ENCODE results near the gene QRSL1. TPM values are rescaled to one million over a fixed set of nuclear protein-coding genes. Genes with fewer than 3 reads are reported as not detected.

The QRSL1 gene
- total RNA-seq, 2 experiments from 2014 or later, result 19.6 to 21.6 TPM

- CTCF ChIA-PET, result interaction anchor here (0.6 to 1.0 kb wide), 3 partner anchors 248 to 984 kb away, joined by 3 to 4 read pairs (median 3); no protein-coding TSS in a partner anchor
- no peak for DNase-seq
- Mint-ChIP-seq H3K4me3 (no peak overlapping the region), H3K9me3 (no peaks in the 10 kb centered on the region), H3K27ac (no peak overlapping the region), H3K4me1 (ENCODE audit: low read depth) (peaks cover 9% of the 10 kb centered on the region), H3K36me3 (ENCODE audit: low read depth) (peaks cover 6% of the 10 kb centered on the region), H3K27me3 (ENCODE audit: low read depth) (no peaks in the 10 kb centered on the region)
- intact Hi-C loops (cut with micrococcal nuclease), result no loop called here
These were observed 16.5 kb upstream of the QRSL1 start for GRCh38 chr6:106612671-106613416.

- peaks cover 9% of the 10 kb centered on the region for H3K4me1 Mint-ChIP-seq (ENCODE audit: low read depth)
- intact Hi-C loops (cut with micrococcal nuclease), result no loop called here
- CTCF ChIA-PET, result interaction anchor here (1.0 kb wide), 1 partner anchor 366 kb away, joined by 4 read pairs; no protein-coding TSS in a partner anchor
- H3K9me3 Mint-ChIP-seq, result no peaks in the 10 kb centered on the region
- H3K36me3 Mint-ChIP-seq (ENCODE audit: low read depth), result peaks cover 6% of the 10 kb centered on the region
- no peak for DNase-seq
- H3K4me3 Mint-ChIP-seq, result no peak overlapping the region
- H3K27ac Mint-ChIP-seq, result no peak overlapping the region
- H3K27me3 Mint-ChIP-seq (ENCODE audit: low read depth), result no peaks in the 10 kb centered on the region
These were observed 15.8 kb upstream of the QRSL1 start for GRCh38 chr6:106613590-106613989.

DNA sequence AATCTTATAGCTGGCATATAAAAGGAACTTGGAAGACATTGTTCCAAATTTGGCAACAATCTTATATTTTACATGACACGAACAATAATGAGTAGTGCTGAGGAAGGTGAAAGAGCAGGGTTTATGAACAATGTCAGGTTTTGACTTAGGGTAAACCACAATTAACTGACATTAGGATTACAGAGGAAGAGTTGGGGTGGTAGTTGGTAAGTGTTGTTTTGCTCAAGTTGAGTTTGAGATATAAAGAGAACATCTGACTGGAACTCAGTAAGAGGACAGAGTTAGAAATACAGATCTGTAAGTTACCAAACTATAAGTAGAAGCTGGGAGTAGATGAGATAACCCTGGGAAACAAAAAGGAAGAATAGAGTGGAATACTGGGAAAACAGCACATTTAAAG lies 15.2 kb upstream of the QRSL1 start:
- no peak overlapping the region for H3K27ac Mint-ChIP-seq
- CTCF ChIA-PET, result interaction anchor here (1.2 kb wide), 1 partner anchor 22 kb away, joined by 3 read pairs; no protein-coding TSS in a partner anchor

DNA sequence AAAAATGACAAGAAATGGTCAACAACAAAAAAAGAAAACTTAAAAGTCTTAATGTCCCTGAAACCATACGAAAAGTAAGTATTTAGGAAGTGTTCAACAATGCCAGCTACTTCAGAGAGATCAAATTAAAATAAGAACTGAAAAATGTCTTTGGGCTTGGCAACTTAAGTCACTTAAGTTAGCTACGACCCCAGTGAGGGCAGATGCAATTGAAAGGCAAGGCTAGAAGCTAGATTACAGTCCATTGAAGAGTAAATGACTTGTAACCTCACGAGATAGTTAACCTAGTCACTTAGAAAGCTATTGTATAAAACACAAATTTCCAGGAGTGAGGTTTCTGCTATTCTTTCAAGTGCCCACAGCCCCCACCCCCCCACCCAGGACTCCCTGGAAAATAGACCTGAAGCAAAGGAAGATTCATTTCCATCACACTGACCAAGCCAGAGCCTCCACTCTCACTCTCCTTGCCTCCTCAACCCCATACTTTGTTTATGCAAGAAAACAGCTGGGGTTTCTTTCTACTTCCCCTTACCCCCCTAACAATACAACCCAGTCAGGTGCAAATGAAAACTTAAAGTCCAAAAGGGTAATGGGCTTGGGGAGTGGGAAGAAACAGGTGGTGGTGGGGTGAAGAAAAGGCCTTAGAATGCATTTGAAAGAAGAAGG lies 14.7 kb upstream of the QRSL1 start:
- Mint-ChIP-seq H3K36me3 (ENCODE audit: low read depth) (peaks cover 4% of the 10 kb centered on the region), H3K9me3 (no peaks in the 10 kb centered on the region), H3K4me3 (no peak overlapping the region), H3K27me3 (ENCODE audit: low read depth) (no peaks in the 10 kb centered on the region), H3K27ac (no peak overlapping the region), H3K4me1 (ENCODE audit: low read depth) (peaks cover 9% of the 10 kb centered on the region)
- no peak for DNase-seq
- CTCF ChIA-PET, result interaction anchor here (1.2 kb wide), 1 partner anchor 22 kb away, joined by 3 read pairs; no protein-coding TSS in a partner anchor
- intact Hi-C loops (cut with micrococcal nuclease), result no loop called here

More for the DNA sequence above, 15.2 kb upstream of the QRSL1 start:
- Mint-ChIP-seq H3K36me3 (ENCODE audit: low read depth) (peaks cover 6% of the 10 kb centered on the region), H3K27me3 (ENCODE audit: low read depth) (no peaks in the 10 kb centered on the region), H3K4me1 (ENCODE audit: low read depth) (peaks cover 9% of the 10 kb centered on the region), H3K4me3 (no peak overlapping the region), H3K9me3 (no peaks in the 10 kb centered on the region)
- intact Hi-C loops (cut with micrococcal nuclease), result no loop called here
- no peak for DNase-seq

DNA sequence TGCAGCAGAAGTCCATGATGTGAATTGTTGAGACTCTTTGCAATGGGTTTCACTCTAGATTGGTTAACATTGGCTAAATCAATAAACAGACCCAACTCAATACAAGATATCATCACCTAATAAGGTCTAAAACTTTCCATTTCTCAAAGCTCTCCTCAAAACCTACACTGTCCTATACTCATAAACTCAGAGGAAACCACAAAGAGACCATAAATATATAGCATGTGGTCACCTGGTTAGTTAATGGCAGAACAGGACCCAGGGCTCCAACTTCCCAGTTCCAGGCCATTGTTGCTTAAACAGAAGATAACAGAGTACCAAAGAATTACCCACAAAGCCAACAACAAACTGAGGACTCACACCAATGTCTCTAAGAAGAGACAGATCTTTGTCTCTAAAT lies 12.1 kb upstream of the QRSL1 start:
- H3K36me3 Mint-ChIP-seq (ENCODE audit: low read depth), result peaks cover 9% of the 10 kb centered on the region
- CTCF ChIA-PET, result interaction anchor here (0.9 to 1.7 kb wide), 2 partner anchors 9 to 11 kb away, joined by 3 to 8 read pairs; no protein-coding TSS in a partner anchor
- H3K27me3 Mint-ChIP-seq (ENCODE audit: low read depth), result no peaks in the 10 kb centered on the region
- no peak overlapping the region for H3K4me3 Mint-ChIP-seq
- DNase-seq, result no peak
- H3K9me3 Mint-ChIP-seq, result no peaks in the 10 kb centered on the region
- intact Hi-C loops (cut with micrococcal nuclease), result no loop called here
- no peak overlapping the region for H3K27ac Mint-ChIP-seq
- H3K4me1 Mint-ChIP-seq (ENCODE audit: low read depth), result peaks cover 9% of the 10 kb centered on the region

DNA sequence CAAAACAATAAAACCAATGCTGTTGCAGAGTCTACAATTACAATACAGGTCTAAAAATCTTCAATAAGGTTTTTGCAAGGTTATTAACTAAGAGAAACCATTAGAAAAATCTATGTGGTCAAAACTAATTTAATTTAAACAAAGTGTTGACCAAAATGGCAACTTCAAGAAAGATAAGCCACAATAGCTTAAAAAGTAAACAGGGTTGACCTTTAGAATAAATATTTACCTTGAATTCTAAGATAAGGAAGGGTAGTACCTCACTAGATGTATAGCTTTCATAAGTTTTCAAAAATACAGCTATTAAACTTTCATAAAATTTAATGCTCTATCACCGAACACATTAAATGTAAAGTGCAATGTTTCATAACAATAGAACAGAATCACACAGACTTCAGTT lies 11.5 kb upstream of the QRSL1 start:
- Mint-ChIP-seq H3K36me3 (ENCODE audit: low read depth) (peaks cover 14% of the 10 kb centered on the region), H3K4me1 (ENCODE audit: low read depth) (peaks cover 5% of the 10 kb centered on the region), H3K27me3 (ENCODE audit: low read depth) (no peaks in the 10 kb centered on the region), H3K9me3 (no peaks in the 10 kb centered on the region), H3K27ac (no peak overlapping the region), H3K4me3 (no peak overlapping the region)
- intact Hi-C loops (cut with micrococcal nuclease), result no loop called here
- CTCF ChIA-PET, result interaction anchor here (0.6 to 1.7 kb wide), 2 partner anchors 10 to 36 kb away, joined by 3 to 8 read pairs; no protein-coding TSS in a partner anchor
- DNase-seq, result no peak

- peaks cover under 1% of the 10 kb centered on the region for H3K4me1 Mint-ChIP-seq (ENCODE audit: low read depth)
- H3K4me3 Mint-ChIP-seq, result no peak overlapping the region
These were observed 11.1 kb upstream of the QRSL1 start for GRCh38 chr6:106618324-106618723.

DNA sequence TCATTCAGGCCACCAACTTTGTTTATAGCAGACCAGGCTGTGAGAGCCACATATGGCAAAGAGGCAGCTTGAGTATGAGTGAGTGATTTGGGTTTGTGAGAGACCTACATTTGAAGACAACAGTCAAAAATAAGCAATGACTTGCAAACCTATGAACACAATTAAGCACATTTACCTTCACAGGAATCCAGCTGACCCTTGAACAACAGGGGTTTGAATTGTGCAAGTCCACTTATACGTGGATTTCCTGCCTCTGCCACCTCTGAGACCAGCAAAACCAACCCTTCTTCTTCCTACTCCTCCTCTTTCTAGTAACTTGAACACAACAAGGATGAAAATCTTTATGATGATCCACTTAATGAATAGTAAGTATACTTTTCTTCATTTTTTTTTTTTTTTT lies 10.2 kb upstream of the QRSL1 start:
- peaks cover 13% of the 10 kb centered on the region for H3K36me3 Mint-ChIP-seq (ENCODE audit: low read depth)
- no peaks in the 10 kb centered on the region for H3K4me1 Mint-ChIP-seq (ENCODE audit: low read depth)
- no peak overlapping the region for H3K27ac Mint-ChIP-seq
- H3K27me3 Mint-ChIP-seq (ENCODE audit: low read depth), result no peaks in the 10 kb centered on the region
- DNase-seq, result no peak
- H3K4me3 Mint-ChIP-seq, result no peak overlapping the region
- H3K9me3 Mint-ChIP-seq, result no peaks in the 10 kb centered on the region
- intact Hi-C loops (cut with micrococcal nuclease), result no loop called here
- CTCF ChIA-PET, result interaction anchor here (1.7 to 2.1 kb wide), 2 partner anchors 9 to 11 kb away, joined by 5 to 8 read pairs; no protein-coding TSS in a partner anchor

More at GRCh38 chr6:106618324-106618723, 11.1 kb upstream of the QRSL1 start:
- Mint-ChIP-seq H3K9me3 (no peaks in the 10 kb centered on the region), H3K27me3 (ENCODE audit: low read depth) (no peaks in the 10 kb centered on the region), H3K27ac (no peak overlapping the region), H3K36me3 (ENCODE audit: low read depth) (peaks cover 14% of the 10 kb centered on the region)
- DNase-seq, result no peak
- intact Hi-C loops (cut with micrococcal nuclease), result no loop called here
- CTCF ChIA-PET, result interaction anchor here (1.7 kb wide), 1 partner anchor 10 kb away, joined by 8 read pairs; no protein-coding TSS in a partner anchor

DNA sequence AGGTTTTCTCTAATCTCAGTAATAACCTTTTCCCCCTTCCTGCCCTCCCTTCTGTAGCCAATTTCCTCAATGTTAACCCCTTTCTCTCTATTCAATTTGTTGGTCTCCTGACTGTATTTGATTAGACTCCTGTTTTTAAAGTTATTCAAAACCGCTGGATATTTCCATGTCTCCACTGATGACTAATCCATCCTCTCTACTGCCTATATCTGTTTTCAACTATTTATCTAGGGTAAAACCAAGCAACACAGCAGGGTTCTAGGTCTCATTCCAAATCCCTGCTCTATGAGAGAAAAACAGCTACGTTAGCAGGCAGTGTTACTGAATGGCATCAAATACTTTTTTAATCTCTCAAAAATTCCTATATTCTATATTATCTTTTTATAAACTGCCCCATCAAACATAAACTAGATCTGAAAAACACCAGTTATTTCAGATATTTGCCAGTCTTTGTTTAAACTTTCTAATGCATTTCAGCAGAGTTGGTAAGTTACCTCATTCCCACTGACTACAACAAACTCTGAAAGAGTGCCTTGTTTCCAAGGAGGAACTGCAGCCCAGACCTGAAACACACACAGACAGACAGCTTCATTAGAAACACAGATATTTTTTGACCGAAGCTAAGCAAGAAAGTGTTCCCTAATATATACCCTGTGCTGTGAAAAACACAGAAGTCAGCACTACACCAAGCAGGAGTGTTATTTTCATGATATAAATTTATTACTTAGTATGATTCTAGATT lies 8.3 kb upstream of the QRSL1 start:
- intact Hi-C loops (cut with micrococcal nuclease), result no loop called here
- Mint-ChIP-seq H3K27me3 (ENCODE audit: low read depth) (no peaks in the 10 kb centered on the region), H3K9me3 (no peaks in the 10 kb centered on the region), H3K4me1 (ENCODE audit: low read depth) (no peaks in the 10 kb centered on the region), H3K36me3 (ENCODE audit: low read depth) (peaks cover 13% of the 10 kb centered on the region), H3K4me3 (no peak overlapping the region), H3K27ac (no peak overlapping the region)
- CTCF ChIA-PET, result interaction anchor here (0.7 to 2.1 kb wide), 3 partner anchors 11 to 101 kb away, joined by 3 to 5 read pairs (median 3); no protein-coding TSS in a partner anchor
- DNase-seq, result no peak

- peaks cover 13% of the 10 kb centered on the region for H3K36me3 Mint-ChIP-seq (ENCODE audit: low read depth)
- intact Hi-C loops (cut with micrococcal nuclease), result no loop called here
- no peaks in the 10 kb centered on the region for H3K4me1 Mint-ChIP-seq (ENCODE audit: low read depth)
- no peaks in the 10 kb centered on the region for H3K27me3 Mint-ChIP-seq (ENCODE audit: low read depth)
- no peak for DNase-seq
- H3K4me3 Mint-ChIP-seq, result no peak overlapping the region
- CTCF ChIA-PET, result interaction anchor here (0.6 kb wide), 1 partner anchor 37 kb away, joined by 3 read pairs; no protein-coding TSS in a partner anchor
- no peak overlapping the region for H3K27ac Mint-ChIP-seq
- H3K9me3 Mint-ChIP-seq, result no peaks in the 10 kb centered on the region
These were observed 7.0 kb upstream of the QRSL1 start for GRCh38 chr6:106622412-106622811.

DNA sequence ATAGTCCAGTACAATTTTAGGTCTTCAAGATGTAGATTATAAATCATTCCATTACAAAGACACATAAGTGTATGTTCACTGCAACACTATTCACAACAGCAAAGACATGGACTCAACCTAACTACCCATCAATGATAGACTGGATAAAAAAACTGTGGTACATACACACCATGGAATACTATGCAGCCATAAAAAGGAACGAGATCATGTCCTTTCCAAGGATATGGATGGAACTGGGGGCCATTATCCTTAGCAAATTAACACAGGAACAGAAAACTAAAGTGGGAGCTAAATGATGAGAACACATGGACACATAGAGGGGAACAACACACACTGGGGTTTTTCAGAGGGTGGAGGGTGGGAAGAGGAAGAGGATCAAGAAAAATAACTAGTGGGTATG lies 6.3 kb upstream of the QRSL1 start:
- CTCF ChIA-PET, result no interaction called here
- Mint-ChIP-seq H3K9me3 (no peaks in the 10 kb centered on the region), H3K27ac (no peak overlapping the region), H3K4me1 (ENCODE audit: low read depth) (peaks cover 2% of the 10 kb centered on the region), H3K36me3 (ENCODE audit: low read depth) (peaks cover 13% of the 10 kb centered on the region), H3K27me3 (ENCODE audit: low read depth) (no peaks in the 10 kb centered on the region), H3K4me3 (no peak overlapping the region)
- DNase-seq, result no peak
- intact Hi-C loops (cut with micrococcal nuclease), result no loop called here

DNA sequence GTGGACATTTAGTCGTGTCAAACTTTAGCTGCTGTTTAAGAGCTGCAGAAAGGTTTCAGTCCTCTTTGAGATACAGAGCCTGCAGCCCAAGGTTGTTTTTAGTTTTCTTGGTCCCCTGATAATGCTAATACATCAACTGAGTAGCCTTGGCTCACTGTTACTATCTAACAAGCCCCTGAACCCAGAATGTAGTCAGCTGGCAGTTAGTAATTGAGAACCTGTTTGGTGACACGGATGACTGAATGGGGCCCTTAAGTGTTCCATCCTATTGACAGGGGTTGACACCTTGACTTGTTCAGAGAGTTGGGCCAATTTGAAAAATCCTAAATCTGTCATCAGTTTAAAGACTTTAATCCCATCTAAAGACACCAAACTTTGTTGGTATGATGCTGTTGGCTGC lies 2.9 kb upstream of the QRSL1 start:
- Mint-ChIP-seq H3K9me3 (no peaks in the 10 kb centered on the region), H3K27me3 (ENCODE audit: low read depth) (no peaks in the 10 kb centered on the region), H3K4me1 (ENCODE audit: low read depth) (peaks cover 23% of the 10 kb centered on the region), H3K4me3 (no peak overlapping the region), H3K27ac (no peak overlapping the region), H3K36me3 (ENCODE audit: low read depth) (peaks cover 10% of the 10 kb centered on the region)
- intact Hi-C loops (cut with micrococcal nuclease), result loop anchor here (5.0 kb wide), 2 partner anchors 491 to 1331 kb away; partner anchors contain the start of genes BEND3 and SEC63
- no peak for DNase-seq
- CTCF ChIA-PET, result interaction anchor here (1.2 kb wide), 1 partner anchor 18 kb away, joined by 4 read pairs; no protein-coding TSS in a partner anchor

All from activated naive CD4-positive, alpha-beta T cell treated with anti-CD3 and anti-CD28 coated beads for 36 hours (primary cell).